ENCODE results near the gene BNC2. TPM values are rescaled to one million over a fixed set of nuclear protein-coding genes. Genes with fewer than 3 reads are reported as not detected.

BNC2 gene
- total RNA-seq, 4 donors from 2014 or later: 3.8 to 14.9 (median 8.2) TPM

GRCh38 chr9:16817514-16817913 lies 53.0 kb downstream of the BNC2 start:
- intact Hi-C loops (cut with DNase I): no loop called here
- TF ChIP-seq POLR2A (IDR thresholded peaks at IDR 0.05) (no peak), CTCF (IDR thresholded peaks at IDR 0.05) (no peak)
- 80 to 83% methylated on average over 2 of the region's 2 CpGs for WGBS, 2 donors
- no peak for DNase-seq
- Histone ChIP-seq H3K9me3 (no peaks in the 10 kb centered on the region), H3K36me3 (no peaks in the 10 kb centered on the region), H3K27me3 (no peaks in the 10 kb centered on the region), H3K4me1 (peaks cover 0 to 13% of the 10 kb centered on the region in 2 donors), H3K27ac (no peak overlapping the region), H3K4me3 (replicated peaks in 1 of 3) (no peak overlapping the region)

- Histone ChIP-seq H3K27ac (no peak overlapping the region), H3K4me1 (peaks cover 0 to 13% of the 10 kb centered on the region in 2 donors), H3K4me3 (replicated peaks in 1 of 3) (no peak overlapping the region), H3K27me3 (no peaks in the 10 kb centered on the region), H3K36me3 (no peaks in the 10 kb centered on the region), H3K9me3 (no peaks in the 10 kb centered on the region)
- 88 to 89% methylated on average over 2 of the region's 2 CpGs for WGBS, 2 donors
- TF ChIP-seq CTCF (IDR thresholded peaks at IDR 0.05): no peak
- TF ChIP-seq POLR2A (IDR thresholded peaks at IDR 0.05): no peak
- intact Hi-C loops (cut with DNase I): no loop called here
- no peak for DNase-seq
These were observed 53.5 kb downstream of the BNC2 start for GRCh38 chr9:16817002-16817401.

GRCh38 chr9:16816011-16816410 lies 54.5 kb downstream of the BNC2 start:
- Histone ChIP-seq H3K4me1 (peaks cover 0 to 13% of the 10 kb centered on the region in 2 donors), H3K4me3 (replicated peaks in 1 of 3) (no peak overlapping the region), H3K27me3 (no peaks in the 10 kb centered on the region), H3K36me3 (no peaks in the 10 kb centered on the region), H3K9me3 (no peaks in the 10 kb centered on the region), H3K27ac (no peak overlapping the region)
- DNase-seq: no peak
- intact Hi-C loops (cut with DNase I): no loop called here
- TF ChIP-seq POLR2A (IDR thresholded peaks at IDR 0.05) (no peak), CTCF (IDR thresholded peaks at IDR 0.05) (no peak)
- WGBS, 2 donors: 23 to 28% methylated on average over 4 of the region's 4 CpGs

GRCh38 chr9:16815079-16815478 lies 55.4 kb downstream of the BNC2 start:
- DNase-seq: no peak
- Histone ChIP-seq H3K27me3 (no peaks in the 10 kb centered on the region), H3K9me3 (no peaks in the 10 kb centered on the region), H3K36me3 (no peaks in the 10 kb centered on the region), H3K4me3 (replicated peaks in 1 of 3) (no peak overlapping the region), H3K27ac (no peak overlapping the region), H3K4me1 (peaks cover 0 to 13% of the 10 kb centered on the region in 2 donors)
- 72 to 81% methylated on average over 2 of the region's 2 CpGs for WGBS, 2 donors
- TF ChIP-seq POLR2A (IDR thresholded peaks at IDR 0.05) (no peak), CTCF (IDR thresholded peaks at IDR 0.05) (no peak)
- intact Hi-C loops (cut with DNase I): no loop called here

GRCh38 chr9:16813838-16814237 lies 56.6 kb downstream of the BNC2 start:
- H3K27me3 ChIP-seq: no peaks in the 10 kb centered on the region
- intact Hi-C loops (cut with DNase I): no loop called here
- H3K27ac ChIP-seq: no peak overlapping the region
- TF ChIP-seq CTCF (IDR thresholded peaks at IDR 0.05) (no peak), POLR2A (IDR thresholded peaks at IDR 0.05) (no peak)
- no peaks in the 10 kb centered on the region for H3K36me3 ChIP-seq
- H3K4me1 ChIP-seq: peaks cover 0 to 13% of the 10 kb centered on the region in 2 donors
- no peaks in the 10 kb centered on the region for H3K9me3 ChIP-seq
- 72 to 75% methylated on average over 4 of the region's 4 CpGs for WGBS, 2 donors
- no peak for DNase-seq
- H3K4me3 ChIP-seq (replicated peaks in 1 of 3): no peak overlapping the region
